Caki2 (cell line): ENCODE results near the gene SCART1. TPM values are rescaled to one million over a fixed set of nuclear protein-coding genes. Genes with fewer than 3 reads are reported as not detected.

ENCODE experiments used
- DNase-seq: peaks from one replicate; pipeline ENCODE4 v3.0.0-alpha.2; 2015; ENCODE audit warnings: low read depth
- in situ Hi-C: cut with HindIII; loops from 2 replicates; pipeline ENCODE4 v1.10.0; 2016; ENCODE audit warnings: low sequenced_read_pairs, low pct_unique_long_range_greater_than_20kb, mixed read lengths
- total RNA-seq: library from RNA; depleted of rRNA; stranded (reverse); fragments of >200 nt; shearing (Covaris generic); gene quantifications from 2 replicates; pipeline ENCODE4 v1.2.3, GENCODE V29; 2014; ENCODE audit warnings: low replicate concordance

The SCART1 gene
- total RNA-seq, 1 experiment from 2014 or later, result 0.27 TPM

- in situ Hi-C loops, result no loop called here
- no peak for DNase-seq
Measured at GRCh38 chr10:133451346-133451745, 2.4 kb upstream of the SCART1 start.

- DNase-seq, result no peak
- in situ Hi-C loops, result no loop called here
Measured at GRCh38 chr10:133452453-133452852, 1.3 kb upstream of the SCART1 start.

GRCh38 chr10:133454204-133454893, 604 bp downstream of the SCART1 start:
- in situ Hi-C loops, result no loop called here
- DNase-seq, result no peak

- DNase-seq, result no peak
- in situ Hi-C loops, result no loop called here
Measured at GRCh38 chr10:133455196-133455595, 1.5 kb downstream of the SCART1 start.

GRCh38 chr10:133455611-133456031, 1.9 kb downstream of the SCART1 start:
- no peak for DNase-seq
- in situ Hi-C loops, result no loop called here

GRCh38 chr10:133456041-133456951, 2.6 kb downstream of the SCART1 start:
- in situ Hi-C loops, result no loop called here
- DNase-seq, result no peak

- in situ Hi-C loops, result no loop called here
Measured at GRCh38 chr10:133457100-133457841, 3.5 kb downstream of the SCART1 start.

GRCh38 chr10:133458021-133458709, 4.4 kb downstream of the SCART1 start:
- in situ Hi-C loops, result no loop called here

More at GRCh38 chr10:133457100-133457841, 3.5 kb downstream of the SCART1 start:
- no peak for DNase-seq

GRCh38 chr10:133458710-133459453, 5.1 kb downstream of the SCART1 start:
- in situ Hi-C loops, result no loop called here
- no peak for DNase-seq

More at GRCh38 chr10:133458021-133458709, 4.4 kb downstream of the SCART1 start:
- no peak for DNase-seq

- no peak for DNase-seq
- in situ Hi-C loops, result no loop called here
Measured at GRCh38 chr10:133459454-133460207, 5.9 kb downstream of the SCART1 start.

- no peak for DNase-seq
- in situ Hi-C loops, result no loop called here
Measured at GRCh38 chr10:133460208-133460769, 6.5 kb downstream of the SCART1 start.

- DNase-seq, result no peak
- in situ Hi-C loops, result no loop called here
Measured at GRCh38 chr10:133461027-133461426, 7.3 kb downstream of the SCART1 start.

GRCh38 chr10:133461841-133462240, 8.1 kb downstream of the SCART1 start:
- DNase-seq, result no peak
- in situ Hi-C loops, result no loop called here

- in situ Hi-C loops, result no loop called here
- DNase-seq, result no peak
Measured at GRCh38 chr10:133462512-133463305, 9.0 kb downstream of the SCART1 start.

- in situ Hi-C loops, result no loop called here
- DNase-seq, result no peak
Measured at GRCh38 chr10:133464582-133465031, 10.9 kb downstream of the SCART1 start.
